HepG2 (cell line): Measurements from ENCODE around the gene CCDC18. TPM values are rescaled to one million over a fixed set of nuclear protein-coding genes. Genes with fewer than 3 reads are reported as not detected.

Source experiments
- GATAD1 ChIP-seq: IDR thresholded peaks from 2 replicates; pipeline ENCODE4 v1.6.1; 2016; ENCODE audit warnings: missing genetic modification reagents, missing compliant biosample characterization
- HMG20A ChIP-seq: IDR thresholded peaks from 2 replicates; pipeline ENCODE4 v1.6.1; 2016; ENCODE audit warnings: borderline replicate concordance
- KDM6A ChIP-seq: IDR thresholded peaks from 2 replicates; pipeline ENCODE4 v1.6.1; 2016; ENCODE audit warnings: low read depth
- KIAA2018 ChIP-seq: sonication (generic); formaldehyde crosslinking; IDR thresholded peaks from 2 replicates; pipeline ENCODE4 v1.5.0; 2020; ENCODE audit warnings: mild to moderate bottlenecking, missing genetic modification reagents, borderline replicate concordance
- NKX3-1 ChIP-seq: sonication (generic); formaldehyde crosslinking; IDR thresholded peaks from 2 replicates; pipeline ENCODE4 v1.5.0; 2020; ENCODE audit warnings: missing genetic modification reagents
- PITX1 ChIP-seq: sonication (generic); formaldehyde crosslinking; IDR thresholded peaks from 2 replicates; pipeline ENCODE4 v1.5.1; 2020; ENCODE audit warnings: mild to moderate bottlenecking, missing genetic modification reagents
- SALL2 ChIP-seq: sonication (generic); formaldehyde crosslinking; IDR thresholded peaks from 2 replicates; pipeline ENCODE4 v1.8.1; 2023; ENCODE audit warnings: mild to moderate bottlenecking, missing genetic modification reagents, inconsistent platforms
- THAP9 ChIP-seq: sonication (generic); formaldehyde crosslinking; IDR thresholded peaks from 2 replicates; pipeline ENCODE4; 2020; ENCODE audit warnings: missing genetic modification reagents, mild to moderate bottlenecking, borderline replicate concordance
- YEATS4 ChIP-seq: sonication (generic); formaldehyde crosslinking; IDR thresholded peaks from 2 replicates; pipeline ENCODE4 v1.4.0; 2020; ENCODE audit warnings: missing genetic modification reagents, borderline replicate concordance
- ZNF10 ChIP-seq: sonication (generic); formaldehyde crosslinking; IDR thresholded peaks from 2 replicates; pipeline ENCODE4 v1.4.0; 2020; ENCODE audit warnings: mild to moderate bottlenecking, low read depth, missing genetic modification reagents, borderline replicate concordance
- ZNF326 ChIP-seq: sonication (generic); formaldehyde crosslinking; IDR thresholded peaks from 2 replicates; pipeline ENCODE4 v1.4.0; 2020; ENCODE audit warnings: missing genetic modification reagents, borderline replicate concordance
- ZNF335 ChIP-seq: sonication (generic); formaldehyde crosslinking; IDR thresholded peaks from 2 replicates; pipeline ENCODE4 v1.4.0; 2020; ENCODE audit warnings: missing genetic modification reagents
- ZNF572 ChIP-seq: sonication (generic); formaldehyde crosslinking; IDR thresholded peaks from 2 replicates; pipeline ENCODE4 v1.5.1; 2020; ENCODE audit warnings: mild to moderate bottlenecking, missing genetic modification reagents
- ZNF574 ChIP-seq: sonication (generic); formaldehyde crosslinking; IDR thresholded peaks from 2 replicates; pipeline ENCODE4 v1.4.0; 2020; ENCODE audit warnings: missing genetic modification reagents
- ZNF781 ChIP-seq: sonication (generic); formaldehyde crosslinking; IDR thresholded peaks from 2 replicates; pipeline ENCODE4 v1.5.1; 2020; ENCODE audit warnings: borderline replicate concordance, mild to moderate bottlenecking, missing genetic modification reagents; ENCODE audit errors: not compliant biosample characterization
- polyA plus RNA-seq, 8 experiments: library from polyadenylated mRNA; depleted of rRNA in 3 of 8; stranded (reverse) in 7 of 8; unstranded in 1 of 8; fragments of >200 nt; fragmentation: Illumina TruSeq in 4 of 8; extraction: Trizol in 4 of 8; gene quantifications; 2 replicates each; pipeline versions ENCODE4 v1.2.1 to v1.2.3, GENCODE V29; 2011 to 2016; ENCODE audit warnings: low read depth in 4 of 8, missing spikeins in 1 of 8, mixed read lengths in 1 of 8; ENCODE audit not compliant: insufficient read depth in 1 of 8
- total RNA-seq, 5 experiments: library from RNA; depleted of rRNA; stranded (reverse); fragments of >200 nt; fragmentation: Illumina TruSeq; extraction: Trizol; gene quantifications; 2 replicates each; pipeline ENCODE4 v1.2.3, GENCODE V29; 2016; ENCODE audit warnings: low read depth in 1 of 5

CCDC18 gene
- total and polyA plus RNA-seq, 2 of the 13 experiments (the other 11 are each of a cell fraction or from before 2014, with no cell fraction given): 1.9 to 18.4 TPM

GRCh38 chr1:93179886-93180722, 420 bp upstream of the CCDC18 start, which contains the start of gene TMED5 (continued):
- TF ChIP-seq ZNF574 (CRISPR knock-in tag): peak; percentile 87
- no peak for TF ChIP-seq KIAA2018 (CRISPR knock-in tag)
- no peak; the same call in 1 of the 2 replicates for TF ChIP-seq PITX1 (CRISPR knock-in tag)
- TF ChIP-seq ZNF335 (CRISPR knock-in tag): no peak; the same call in 1 of the 2 replicates
- peak; percentile 86 for TF ChIP-seq GATAD1 (CRISPR knock-in tag)
- peak; percentile 97 for TF ChIP-seq ZNF572
- peak; percentile 58 for TF ChIP-seq YEATS4
- TF ChIP-seq ZNF326: no peak
- no peak; the same call in 1 of the 2 replicates for TF ChIP-seq HMG20A (CRISPR knock-in tag)
- TF ChIP-seq NKX3-1 (CRISPR knock-in tag): peak; percentile 50; the same call in 1 of the 2 replicates
- TF ChIP-seq KDM6A (CRISPR knock-in tag): no peak
- peak; percentile 96 for TF ChIP-seq SALL2 (CRISPR knock-in tag)
- TF ChIP-seq ZNF10: no peak
- TF ChIP-seq ZNF781: peak; percentile 96
- peak; percentile 72; the same call in 1 of the 2 replicates for TF ChIP-seq THAP9
